A549 (cell line): ENCODE measurements around the gene LASP1NB.

Experiments used
- CTCF ChIP-seq: fragments of >200 bp; sonication (Bioruptor Twin); formaldehyde crosslinking; IDR thresholded peaks from 3 replicates; pipeline ENCODE4 v1.5.1; 2016
- EP300 ChIP-seq, 2 experiments: fragments of >200 bp; sonication (Bioruptor Twin); formaldehyde crosslinking; IDR thresholded peaks; 2 replicates in 1 of 2; 3 replicates in 1 of 2; pipeline ENCODE4 v1.6.1; 2016 to 2017
- HOXA7 ChIP-seq: fragments of 250-450 bp; sonication (Bioruptor Pico); IDR thresholded peaks from 2 replicates; pipeline ENCODE4 v1.5.0; 2020; ENCODE audit warnings: mild to moderate bottlenecking, moderate library complexity
- KDM1A ChIP-seq: fragments of 200-600 bp; sonication (generic); IDR thresholded peaks from 2 replicates; pipeline ENCODE4 v1.6.1; 2016; ENCODE audit warnings: low read depth, mild to moderate bottlenecking
- NFE2L2 ChIP-seq: fragments of 150-350 bp; conservative IDR thresholded peaks from 2 replicates; pipeline ENCODE4 v1.6.1; 2014; ENCODE audit warnings: low read length
- POLR2A ChIP-seq: IDR thresholded peaks from 2 replicates; pipeline ENCODE4 v1.6.1; 2012; ENCODE audit warnings: mild to moderate bottlenecking, low read length
- REST ChIP-seq: fragments of 200-600 bp; sonication (generic); IDR thresholded peaks from 2 replicates; pipeline ENCODE4 v1.6.1; 2016; ENCODE audit warnings: antibody characterized with exemption, mild to moderate bottlenecking, moderate library complexity
- TF ChIP-seq, protein P1 (sequence below): fragments of 450-650 bp; IDR thresholded peaks from 2 replicates; pipeline ENCODE4 v1.6.1; 2014; ENCODE audit warnings: antibody characterized with exemption

GRCh38 chr17:38877130-38877851 lies 48.1 kb upstream of the LASP1NB start:
- TF ChIP-seq NFE2L2: no peak
- TF ChIP-seq POLR2A: no peak
- no peak for TF ChIP-seq HOXA7
- TF ChIP-seq EP300 (IDR thresholded peaks at IDR 0.05): no peak
- no peak for TF ChIP-seq CTCF
- no peak for TF ChIP-seq REST
- TF ChIP-seq, protein P1, sequence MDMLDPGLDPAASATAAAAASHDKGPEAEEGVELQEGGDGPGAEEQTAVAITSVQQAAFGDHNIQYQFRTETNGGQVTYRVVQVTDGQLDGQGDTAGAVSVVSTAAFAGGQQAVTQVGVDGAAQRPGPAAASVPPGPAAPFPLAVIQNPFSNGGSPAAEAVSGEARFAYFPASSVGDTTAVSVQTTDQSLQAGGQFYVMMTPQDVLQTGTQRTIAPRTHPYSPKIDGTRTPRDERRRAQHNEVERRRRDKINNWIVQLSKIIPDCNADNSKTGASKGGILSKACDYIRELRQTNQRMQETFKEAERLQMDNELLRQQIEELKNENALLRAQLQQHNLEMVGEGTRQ: no peak
- no peak for TF ChIP-seq KDM1A
